ENCODE measurements around the gene CCDC88C. TPM values are rescaled to one million over a fixed set of nuclear protein-coding genes. Genes with fewer than 3 reads are reported as not detected.

The CCDC88C gene
- total and polyA plus RNA-seq, 8 donors = 26.2 to 41.8 (median 31.6) TPM

DNA sequence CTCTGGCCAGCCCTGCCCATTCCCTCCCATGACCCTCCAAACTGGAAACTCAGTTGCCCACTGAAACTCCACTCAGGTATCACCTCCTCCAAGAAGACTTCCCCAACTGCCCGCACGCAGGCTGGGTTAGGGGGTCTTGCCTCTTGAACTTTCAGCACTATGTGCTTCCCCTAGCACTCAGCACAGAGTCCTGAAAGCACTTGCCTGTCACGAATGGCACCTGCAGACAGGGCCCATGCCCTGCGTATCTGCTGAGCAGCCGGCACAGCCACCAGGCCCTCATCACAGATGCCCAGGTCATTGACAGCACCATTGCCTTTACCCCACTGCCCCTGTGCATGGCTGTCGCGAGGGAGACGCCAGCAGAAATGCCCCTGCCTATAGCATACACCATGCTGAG lies 11.2 kb downstream of the CCDC88C start:
- intact Hi-C loops (cut with DNase I) = no loop called here
- peaks cover 0 to 16% of the 10 kb centered on the region in 2 donors for H3K36me3 ChIP-seq
- peak overlapping the region in 1 of 2 donors; percentile 57 for H3K27ac ChIP-seq
- H3K4me3 ChIP-seq = no peak overlapping the region
- DNase-seq (no peak), ATAC-seq (no peak)
- TF ChIP-seq, protein P1, sequence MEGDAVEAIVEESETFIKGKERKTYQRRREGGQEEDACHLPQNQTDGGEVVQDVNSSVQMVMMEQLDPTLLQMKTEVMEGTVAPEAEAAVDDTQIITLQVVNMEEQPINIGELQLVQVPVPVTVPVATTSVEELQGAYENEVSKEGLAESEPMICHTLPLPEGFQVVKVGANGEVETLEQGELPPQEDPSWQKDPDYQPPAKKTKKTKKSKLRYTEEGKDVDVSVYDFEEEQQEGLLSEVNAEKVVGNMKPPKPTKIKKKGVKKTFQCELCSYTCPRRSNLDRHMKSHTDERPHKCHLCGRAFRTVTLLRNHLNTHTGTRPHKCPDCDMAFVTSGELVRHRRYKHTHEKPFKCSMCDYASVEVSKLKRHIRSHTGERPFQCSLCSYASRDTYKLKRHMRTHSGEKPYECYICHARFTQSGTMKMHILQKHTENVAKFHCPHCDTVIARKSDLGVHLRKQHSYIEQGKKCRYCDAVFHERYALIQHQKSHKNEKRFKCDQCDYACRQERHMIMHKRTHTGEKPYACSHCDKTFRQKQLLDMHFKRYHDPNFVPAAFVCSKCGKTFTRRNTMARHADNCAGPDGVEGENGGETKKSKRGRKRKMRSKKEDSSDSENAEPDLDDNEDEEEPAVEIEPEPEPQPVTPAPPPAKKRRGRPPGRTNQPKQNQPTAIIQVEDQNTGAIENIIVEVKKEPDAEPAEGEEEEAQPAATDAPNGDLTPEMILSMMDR (IDR thresholded peaks at IDR 0.05) = no peak
- no peaks in the 10 kb centered on the region for H3K9me3 ChIP-seq
- H3K4me1 ChIP-seq = peaks cover 7 to 79% of the 10 kb centered on the region in 2 donors
- H3K27me3 ChIP-seq = no peaks in the 10 kb centered on the region

- H3K4me1 ChIP-seq = peaks cover 7 to 77% of the 10 kb centered on the region in 2 donors
- intact Hi-C loops (cut with DNase I) = no loop called here
- no peaks in the 10 kb centered on the region for H3K27me3 ChIP-seq
- peaks cover 0 to 16% of the 10 kb centered on the region in 2 donors for H3K36me3 ChIP-seq
- no peak for ATAC-seq
- TF ChIP-seq, protein P1 (IDR thresholded peaks at IDR 0.05) = no peak
- H3K4me3 ChIP-seq = no peak overlapping the region
- no peak for DNase-seq
- H3K27ac ChIP-seq = peak overlapping the region in 1 of 2 donors; percentile 57
- H3K9me3 ChIP-seq = no peaks in the 10 kb centered on the region
Measured at GRCh38 chr14:91405724-91406435, 11.7 kb downstream of the CCDC88C start.

DNA sequence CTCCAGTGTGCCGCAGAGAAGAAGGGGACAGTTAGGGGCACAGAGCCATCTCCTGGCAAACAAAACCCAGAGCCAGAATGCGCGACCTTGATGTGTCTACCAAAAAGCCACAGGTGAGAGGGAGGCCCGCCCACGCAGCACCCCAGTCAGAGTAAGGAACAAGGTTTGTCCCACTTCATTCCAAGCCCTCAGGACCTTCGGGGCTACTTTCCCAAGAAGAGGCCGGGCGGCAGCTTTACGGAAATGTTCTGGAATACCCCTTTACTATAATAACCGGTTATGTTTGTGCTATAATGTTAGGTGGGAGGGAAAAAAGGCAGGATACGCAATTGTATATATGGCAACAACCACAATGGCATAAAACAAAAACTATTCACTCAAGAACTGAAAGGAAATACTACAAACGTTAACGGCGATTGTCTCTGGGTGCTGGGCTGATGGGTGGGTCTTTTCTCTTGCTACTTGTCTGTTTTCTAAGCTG lies 12.3 kb downstream of the CCDC88C start:
- TF ChIP-seq, protein P1 (IDR thresholded peaks at IDR 0.05) = no peak
- DNase-seq (no peak), ATAC-seq (no peak)
- Histone ChIP-seq H3K4me1 (peaks cover 7 to 77% of the 10 kb centered on the region in 2 donors), H3K27me3 (no peaks in the 10 kb centered on the region), H3K4me3 (no peak overlapping the region), H3K27ac (peak overlapping the region in 1 of 2 donors; percentile 57), H3K9me3 (no peaks in the 10 kb centered on the region), H3K36me3 (peaks cover 0 to 16% of the 10 kb centered on the region in 2 donors)
- intact Hi-C loops (cut with DNase I) = no loop called here

GRCh38 chr14:91402771-91403600 lies 14.6 kb downstream of the CCDC88C start:
- intact Hi-C loops (cut with DNase I) = no loop called here
- H3K27me3 ChIP-seq = no peaks in the 10 kb centered on the region
- peak overlapping the region; percentile 72 to 80 for H3K27ac ChIP-seq
- DNase-seq (peak in 2 of 4 donors; percentile 67 to 89), ATAC-seq (peak; percentile 76)
- peaks cover 16 to 94% of the 10 kb centered on the region in 2 donors for H3K4me1 ChIP-seq
- H3K9me3 ChIP-seq = no peaks in the 10 kb centered on the region
- H3K36me3 ChIP-seq = peaks cover 0 to 10% of the 10 kb centered on the region in 2 donors
- TF ChIP-seq, protein P1 (IDR thresholded peaks at IDR 0.05) = no peak
- no peak overlapping the region for H3K4me3 ChIP-seq

GRCh38 chr14:91402348-91402747 lies 15.3 kb downstream of the CCDC88C start:
- H3K9me3 ChIP-seq = no peaks in the 10 kb centered on the region
- no peaks in the 10 kb centered on the region for H3K27me3 ChIP-seq
- H3K4me1 ChIP-seq = peaks cover 23 to 97% of the 10 kb centered on the region in 2 donors
- intact Hi-C loops (cut with DNase I) = no loop called here
- peak overlapping the region; percentile 72 to 80 for H3K27ac ChIP-seq
- DNase-seq (no peak), ATAC-seq (peak; percentile 10)
- TF ChIP-seq, protein P1 (IDR thresholded peaks at IDR 0.05) = no peak
- H3K4me3 ChIP-seq = no peak overlapping the region
- peaks cover 0 to 3% of the 10 kb centered on the region in 2 donors for H3K36me3 ChIP-seq

Data from left lung (tissue), 10 donors.